ENCODE results near the gene BICRA.
A peak's percentile ranks its signal among the peaks of the same experiment; 100 is the strongest.

BICRA gene

DNA sequence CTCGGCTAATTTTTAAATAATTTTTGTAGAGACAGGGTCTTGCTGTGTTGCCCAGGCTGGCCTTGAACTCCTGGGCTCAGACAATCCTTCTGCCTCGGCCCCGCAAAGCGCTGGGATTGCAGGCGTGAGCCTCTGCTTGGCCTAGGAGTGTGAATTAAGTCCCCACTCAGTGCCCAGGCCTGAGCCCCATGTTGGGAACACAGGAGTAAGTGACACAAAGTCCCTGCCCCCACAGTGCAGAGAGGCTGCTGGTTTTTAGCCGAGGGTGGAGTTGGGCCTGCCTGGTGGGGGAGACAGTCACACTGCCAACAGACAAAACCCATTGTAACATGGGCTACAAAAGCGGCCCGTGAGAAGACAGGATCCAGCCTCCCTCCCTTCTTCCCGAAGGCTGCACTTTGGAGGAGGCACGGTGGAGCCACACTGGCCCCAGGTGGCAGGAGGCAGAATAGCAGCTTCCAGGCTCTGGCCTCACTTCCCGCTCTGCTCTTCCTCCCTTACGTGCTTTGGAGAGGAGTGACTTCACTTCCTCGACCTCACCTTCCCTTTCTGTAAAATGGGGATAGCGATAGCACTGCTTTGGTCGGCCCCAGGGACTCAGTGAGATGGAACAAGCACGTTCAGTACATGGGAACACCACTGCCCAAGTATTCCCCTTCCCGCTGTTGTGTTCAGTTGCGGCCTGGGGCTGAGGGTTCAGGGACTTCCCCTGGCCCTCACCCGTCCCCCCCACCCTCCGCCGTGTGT is 89.1 kb downstream of the BICRA start:
- no peak for DNase-seq (ENCODE audit: low spot score)
- peak; percentile 64 for ATAC-seq (ENCODE audit: low read depth)
- no peak overlapping the region for H3K4me3 ChIP-seq (ENCODE audit: severe bottlenecking)

DNA sequence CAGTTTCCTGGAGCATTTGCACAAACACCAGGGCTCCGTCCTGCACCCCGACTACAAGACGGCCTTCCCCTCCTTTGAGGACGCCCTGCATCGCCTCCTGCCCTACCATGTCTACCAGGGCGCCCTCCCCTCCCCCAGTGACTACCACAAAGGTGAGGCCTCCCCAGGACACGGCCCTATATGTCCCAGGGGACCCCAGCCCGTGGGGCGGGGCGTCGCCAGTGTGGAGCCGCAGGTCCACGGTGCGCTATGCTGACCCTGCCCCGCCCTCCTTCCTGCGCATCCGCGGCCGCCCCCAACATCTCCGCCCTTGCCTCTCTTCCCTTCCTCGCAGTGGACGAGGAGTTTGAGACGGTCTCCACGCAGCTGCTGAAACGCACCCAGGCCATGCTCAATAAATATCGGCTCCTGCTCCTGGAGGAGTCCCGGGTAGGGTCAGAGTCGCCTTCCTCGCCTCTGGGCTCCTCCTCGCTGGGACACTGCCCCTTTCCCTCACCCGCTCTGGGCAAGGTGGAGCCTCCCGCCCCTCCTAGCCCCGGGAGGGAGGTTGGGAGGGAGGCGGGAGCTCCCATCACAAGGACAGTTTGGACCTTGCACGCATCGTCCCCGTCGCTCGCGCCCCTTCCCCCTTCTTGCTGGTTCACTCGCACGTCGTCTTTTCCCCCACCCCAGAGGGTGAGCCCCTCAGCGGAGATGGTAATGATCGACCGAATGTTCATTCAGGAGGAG is 89.9 kb downstream of the BICRA start:
- no peaks in the 10 kb centered on the region for H3K27me3 ChIP-seq (ENCODE audit: insufficient read depth, poor library complexity, severe bottlenecking)
- no peak overlapping the region for H3K27ac ChIP-seq (ENCODE audit: poor library complexity, severe bottlenecking)
- ATAC-seq (ENCODE audit: low read depth) = no peak
- no peaks in the 10 kb centered on the region for H3K4me1 ChIP-seq (ENCODE audit: insufficient read depth, poor library complexity, severe bottlenecking)
- no peaks in the 10 kb centered on the region for H3K9me3 ChIP-seq (ENCODE audit: severe bottlenecking)
- TF ChIP-seq, protein P1, sequence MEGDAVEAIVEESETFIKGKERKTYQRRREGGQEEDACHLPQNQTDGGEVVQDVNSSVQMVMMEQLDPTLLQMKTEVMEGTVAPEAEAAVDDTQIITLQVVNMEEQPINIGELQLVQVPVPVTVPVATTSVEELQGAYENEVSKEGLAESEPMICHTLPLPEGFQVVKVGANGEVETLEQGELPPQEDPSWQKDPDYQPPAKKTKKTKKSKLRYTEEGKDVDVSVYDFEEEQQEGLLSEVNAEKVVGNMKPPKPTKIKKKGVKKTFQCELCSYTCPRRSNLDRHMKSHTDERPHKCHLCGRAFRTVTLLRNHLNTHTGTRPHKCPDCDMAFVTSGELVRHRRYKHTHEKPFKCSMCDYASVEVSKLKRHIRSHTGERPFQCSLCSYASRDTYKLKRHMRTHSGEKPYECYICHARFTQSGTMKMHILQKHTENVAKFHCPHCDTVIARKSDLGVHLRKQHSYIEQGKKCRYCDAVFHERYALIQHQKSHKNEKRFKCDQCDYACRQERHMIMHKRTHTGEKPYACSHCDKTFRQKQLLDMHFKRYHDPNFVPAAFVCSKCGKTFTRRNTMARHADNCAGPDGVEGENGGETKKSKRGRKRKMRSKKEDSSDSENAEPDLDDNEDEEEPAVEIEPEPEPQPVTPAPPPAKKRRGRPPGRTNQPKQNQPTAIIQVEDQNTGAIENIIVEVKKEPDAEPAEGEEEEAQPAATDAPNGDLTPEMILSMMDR (IDR thresholded peaks at IDR 0.05; ENCODE audit: poor library complexity, severe bottlenecking) = no peak
- H3K4me3 ChIP-seq (ENCODE audit: severe bottlenecking) = no peak overlapping the region
- peak; percentile 60 for DNase-seq (ENCODE audit: low spot score)
- H3K36me3 ChIP-seq (ENCODE audit: low read depth) = peaks cover 28% of the 10 kb centered on the region

More for the DNA sequence above, 89.1 kb downstream of the BICRA start:
- peaks cover 25% of the 10 kb centered on the region for H3K36me3 ChIP-seq (ENCODE audit: low read depth)
- TF ChIP-seq, protein P1 (IDR thresholded peaks at IDR 0.05; ENCODE audit: poor library complexity, severe bottlenecking) = peak; percentile 91
- no peaks in the 10 kb centered on the region for H3K4me1 ChIP-seq (ENCODE audit: insufficient read depth, poor library complexity, severe bottlenecking)
- H3K9me3 ChIP-seq (ENCODE audit: severe bottlenecking) = no peaks in the 10 kb centered on the region
- H3K27me3 ChIP-seq (ENCODE audit: insufficient read depth, poor library complexity, severe bottlenecking) = no peaks in the 10 kb centered on the region
- H3K27ac ChIP-seq (ENCODE audit: poor library complexity, severe bottlenecking) = no peak overlapping the region

DNA sequence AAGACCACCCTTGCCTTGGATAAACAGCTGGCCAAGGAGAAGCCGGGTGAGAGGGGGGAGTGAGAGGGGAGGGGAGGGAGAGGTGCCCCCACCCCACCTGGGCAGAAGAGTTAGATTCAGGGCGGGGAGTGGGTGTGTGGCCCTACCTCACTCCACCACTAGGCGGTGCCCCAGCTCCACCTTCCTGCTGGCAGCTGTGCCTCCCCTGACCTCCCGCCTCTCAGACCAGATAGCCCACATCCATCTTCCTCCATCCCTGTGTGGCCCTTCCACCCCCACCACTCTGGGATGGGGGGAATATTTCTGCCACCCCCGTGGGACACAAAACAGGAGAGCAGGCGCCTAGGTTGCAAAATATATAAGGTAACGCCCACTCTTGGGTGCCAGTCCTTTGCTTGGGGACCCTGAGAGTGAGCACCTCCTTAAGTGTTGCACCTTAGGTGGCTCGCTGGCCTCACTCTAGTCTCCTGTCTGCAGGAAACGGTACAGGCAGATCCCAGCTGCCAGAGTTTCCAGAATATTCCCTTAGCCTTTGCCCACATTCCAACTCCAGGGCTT is 90.5 kb downstream of the BICRA start:
- no peak overlapping the region for H3K4me3 ChIP-seq (ENCODE audit: severe bottlenecking)
- H3K36me3 ChIP-seq (ENCODE audit: low read depth) = peaks cover 28% of the 10 kb centered on the region
- no peaks in the 10 kb centered on the region for H3K9me3 ChIP-seq (ENCODE audit: severe bottlenecking)
- DNase-seq (ENCODE audit: low spot score) (no peak), ATAC-seq (ENCODE audit: low read depth) (no peak)
- H3K4me1 ChIP-seq (ENCODE audit: insufficient read depth, poor library complexity, severe bottlenecking) = no peaks in the 10 kb centered on the region
- no peaks in the 10 kb centered on the region for H3K27me3 ChIP-seq (ENCODE audit: insufficient read depth, poor library complexity, severe bottlenecking)
- TF ChIP-seq, protein P1 (IDR thresholded peaks at IDR 0.05; ENCODE audit: poor library complexity, severe bottlenecking) = peak; percentile 55
- H3K27ac ChIP-seq (ENCODE audit: poor library complexity, severe bottlenecking) = no peak overlapping the region

DNA sequence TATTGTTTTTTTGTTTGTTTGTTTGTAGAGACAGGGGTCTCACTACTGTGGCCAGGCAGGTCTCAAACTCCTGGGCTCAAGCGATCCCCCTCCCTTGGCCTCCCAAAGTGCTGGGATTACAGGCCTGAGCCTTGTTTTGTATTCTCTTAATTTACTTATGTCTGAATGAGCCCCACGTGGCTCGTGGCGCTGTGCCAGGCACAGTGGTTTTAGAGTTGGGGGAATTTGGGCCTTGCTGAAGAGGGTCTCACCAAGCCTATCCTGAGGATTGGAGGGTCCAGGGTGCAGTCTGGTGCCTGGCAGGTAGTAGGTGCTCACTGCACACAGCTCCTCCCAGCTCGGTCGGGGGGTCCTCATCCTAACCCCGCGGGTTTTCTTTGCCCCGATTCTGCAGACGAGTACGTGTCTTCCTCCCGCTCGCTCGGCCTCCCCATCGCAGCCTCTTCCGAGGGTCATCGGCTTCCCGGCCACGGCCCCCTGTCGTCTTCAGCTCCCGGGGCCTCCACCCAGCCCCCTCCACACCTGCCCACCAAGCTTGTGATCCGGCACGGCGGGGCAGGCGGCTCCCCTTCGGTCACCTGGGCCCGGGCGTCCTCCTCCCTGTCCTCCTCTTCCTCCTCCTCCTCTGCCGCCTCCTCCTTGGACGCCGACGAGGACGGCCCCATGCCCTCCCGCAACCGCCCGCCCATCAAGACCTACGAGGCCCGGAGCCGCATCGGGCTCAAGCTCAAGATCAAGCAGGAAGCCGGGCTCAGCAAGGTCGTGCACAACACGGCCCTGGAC is 92.2 kb downstream of the BICRA start:
- peak; percentile 64 for DNase-seq (ENCODE audit: low spot score)
- no peaks in the 10 kb centered on the region for H3K4me1 ChIP-seq (ENCODE audit: insufficient read depth, poor library complexity, severe bottlenecking)
- no peaks in the 10 kb centered on the region for H3K9me3 ChIP-seq (ENCODE audit: severe bottlenecking)
- TF ChIP-seq, protein P1 (IDR thresholded peaks at IDR 0.05; ENCODE audit: poor library complexity, severe bottlenecking) = no peak
- H3K36me3 ChIP-seq (ENCODE audit: low read depth) = peaks cover 28% of the 10 kb centered on the region
- H3K27me3 ChIP-seq (ENCODE audit: insufficient read depth, poor library complexity, severe bottlenecking) = no peaks in the 10 kb centered on the region
- H3K4me3 ChIP-seq (ENCODE audit: severe bottlenecking) = no peak overlapping the region
- ATAC-seq (ENCODE audit: low read depth) = no peak
- no peak overlapping the region for H3K27ac ChIP-seq (ENCODE audit: poor library complexity, severe bottlenecking)

Data from RWPE2 (cell line).